Measurements from ENCODE around the gene CPNE5. TPM values are rescaled to one million over a fixed set of nuclear protein-coding genes. Genes with fewer than 3 reads are reported as not detected.

The CPNE5 gene
- total and polyA plus RNA-seq, 8 donors = 0.19 to 1.5 (median 0.58) TPM

GRCh38 chr6:36825452-36825851 is 13.8 kb downstream of the CPNE5 start:
- no peak for ATAC-seq
- WGBS, 2 donors = 79 to 81% methylated on average over 6 of the region's 6 CpGs

GRCh38 chr6:36824253-36824652 is 15.0 kb downstream of the CPNE5 start:
- intact Hi-C loops (cut with DNase I) = no loop called here
- ATAC-seq (no peak), FAIRE-seq (no peak), DNase-seq (no peak)
- H3K36me3 ChIP-seq = no peaks in the 10 kb centered on the region
- H3K4me3 ChIP-seq = no peak overlapping the region
- H3K27me3 ChIP-seq = no peaks in the 10 kb centered on the region
- no peak for TF ChIP-seq CTCF (IDR thresholded peaks at IDR 0.05)
- no peak overlapping the region for H3K27ac ChIP-seq
- WGBS, 2 donors = 84 to 86% methylated on average over 7 of the region's 7 CpGs
- H3K4me1 ChIP-seq = no peaks in the 10 kb centered on the region
- H3K9me3 ChIP-seq = no peaks in the 10 kb centered on the region

More at GRCh38 chr6:36825452-36825851, 13.8 kb downstream of the CPNE5 start:
- Histone ChIP-seq H3K27me3 (no peaks in the 10 kb centered on the region), H3K4me3 (no peak overlapping the region), H3K9me3 (no peaks in the 10 kb centered on the region), H3K36me3 (no peaks in the 10 kb centered on the region), H3K27ac (no peak overlapping the region), H3K4me1 (peaks cover 9 to 10% (median 9%) of the 10 kb centered on the region in 3 donors)
- intact Hi-C loops (cut with DNase I) = no loop called here
- no peak for DNase-seq
- no peak for TF ChIP-seq CTCF (IDR thresholded peaks at IDR 0.05)
- no peak for FAIRE-seq

- intact Hi-C loops (cut with DNase I) = no loop called here
- ATAC-seq = no peak
- no peak for TF ChIP-seq CTCF (IDR thresholded peaks at IDR 0.05)
Measured at GRCh38 chr6:36823421-36824096, 15.7 kb downstream of the CPNE5 start.

GRCh38 chr6:36822506-36823269 is 16.6 kb downstream of the CPNE5 start:
- no peak for TF ChIP-seq CTCF (IDR thresholded peaks at IDR 0.05)
- Histone ChIP-seq H3K27me3 (no peaks in the 10 kb centered on the region), H3K27ac (no peak overlapping the region), H3K36me3 (no peaks in the 10 kb centered on the region), H3K4me3 (no peak overlapping the region), H3K9me3 (no peaks in the 10 kb centered on the region), H3K4me1 (no peaks in the 10 kb centered on the region)
- FAIRE-seq (no peak), DNase-seq (no peak), ATAC-seq (no peak)
- intact Hi-C loops (cut with DNase I) = no loop called here
- 80 to 82% methylated on average over 19 of the region's 19 CpGs for WGBS, 2 donors

More at GRCh38 chr6:36823421-36824096, 15.7 kb downstream of the CPNE5 start:
- H3K27ac ChIP-seq = no peak overlapping the region
- DNase-seq (no peak), FAIRE-seq (no peak)
- H3K4me1 ChIP-seq = no peaks in the 10 kb centered on the region
- H3K27me3 ChIP-seq = no peaks in the 10 kb centered on the region
- H3K36me3 ChIP-seq = no peaks in the 10 kb centered on the region
- H3K4me3 ChIP-seq = no peak overlapping the region
- WGBS, 2 donors = 84 to 89% methylated on average over 12 of the region's 12 CpGs
- no peaks in the 10 kb centered on the region for H3K9me3 ChIP-seq

Data from pancreas (tissue), 10 donors.